HG03460 (cell line): ENCODE data around the gene LINGO1.

Source experiments
- ATAC-seq: cut with Tn5 transposase; IDR thresholded peaks from one replicate; pipeline ENCODE4 v1.9.1; 2021; ENCODE audit not compliant: unreplicated experiment

LINGO1 gene

DNA sequence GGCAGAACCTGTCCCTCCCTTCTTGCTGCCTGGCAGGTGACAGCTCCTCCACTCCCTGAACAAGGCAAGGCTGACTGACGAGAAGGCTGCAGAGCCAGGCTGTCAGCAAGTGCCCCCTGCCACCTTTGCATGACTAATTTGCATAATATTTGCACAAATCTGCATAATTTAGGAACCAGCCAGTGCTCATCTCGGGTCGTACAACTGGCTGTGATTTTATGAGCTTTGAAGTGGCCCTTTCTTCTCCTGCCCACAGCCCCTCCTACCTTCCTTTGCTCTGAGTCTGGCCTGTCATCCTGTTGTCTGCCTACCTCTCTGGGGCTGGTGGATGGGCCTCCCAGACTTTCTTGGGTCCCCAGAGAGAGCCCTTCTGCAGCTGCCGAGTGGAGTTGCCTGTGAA is 58.9 kb downstream of the LINGO1 start:
- ATAC-seq: no peak

DNA sequence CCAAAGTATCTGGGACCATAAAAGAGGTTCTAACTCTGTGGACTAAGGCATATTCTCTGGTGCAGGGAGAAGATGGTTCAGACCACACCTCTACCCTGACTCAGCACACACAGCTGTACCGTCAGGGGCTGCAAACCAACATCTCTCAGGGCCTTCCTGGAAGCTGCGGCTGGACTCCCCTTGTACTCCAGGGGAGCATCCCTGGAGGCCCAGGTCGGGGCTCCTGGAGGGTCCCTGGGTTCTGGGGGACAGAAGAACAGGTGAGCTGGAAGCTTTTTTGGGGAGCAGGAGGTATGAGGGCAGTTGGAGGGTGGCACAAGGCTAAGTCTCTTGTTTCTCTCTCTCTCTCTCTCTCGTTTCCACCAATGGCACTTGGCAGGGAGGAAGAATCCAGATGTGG is 60.5 kb downstream of the LINGO1 start:
- ATAC-seq: no peak

DNA sequence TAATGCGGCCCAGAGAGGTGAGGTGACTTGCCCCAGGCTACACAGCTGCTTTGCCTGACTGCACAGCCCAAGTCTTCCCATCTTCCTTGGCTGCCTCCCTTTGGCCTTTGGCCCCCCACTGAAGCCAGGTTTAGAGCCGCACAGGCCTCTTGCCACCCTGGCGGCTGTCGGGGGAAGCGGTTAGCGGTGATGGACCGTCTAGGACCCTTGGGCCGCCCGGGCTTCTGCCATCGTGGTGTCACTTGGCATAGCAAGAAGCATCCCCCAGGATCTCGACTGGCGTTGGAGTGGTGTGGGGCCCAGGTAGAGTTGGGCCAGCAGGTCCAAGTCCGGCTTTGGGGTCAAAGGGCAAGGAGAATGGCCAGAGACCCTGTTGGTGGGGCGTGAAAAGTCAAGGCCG is 61.0 kb downstream of the LINGO1 start:
- no peak for ATAC-seq

DNA sequence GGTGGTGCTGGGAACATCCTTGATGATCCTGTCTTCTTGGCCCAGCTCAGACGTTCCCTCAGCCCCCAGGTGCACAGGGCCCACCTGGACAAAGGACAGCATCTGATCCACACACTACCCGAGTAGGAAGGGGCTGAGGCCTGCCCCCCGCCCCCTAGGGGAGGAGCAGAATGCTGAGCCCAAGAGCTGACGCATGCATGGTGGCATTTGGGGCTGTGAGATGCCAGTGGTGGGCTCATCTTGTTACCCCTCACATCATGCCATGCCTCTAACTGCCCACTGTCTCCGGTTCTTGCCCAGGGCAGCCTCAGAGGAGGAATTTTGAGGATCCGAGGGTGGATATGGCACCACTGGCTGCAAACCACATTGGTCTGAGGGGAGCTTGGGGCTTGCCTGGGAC is 61.5 kb downstream of the LINGO1 start:
- no peak for ATAC-seq

DNA sequence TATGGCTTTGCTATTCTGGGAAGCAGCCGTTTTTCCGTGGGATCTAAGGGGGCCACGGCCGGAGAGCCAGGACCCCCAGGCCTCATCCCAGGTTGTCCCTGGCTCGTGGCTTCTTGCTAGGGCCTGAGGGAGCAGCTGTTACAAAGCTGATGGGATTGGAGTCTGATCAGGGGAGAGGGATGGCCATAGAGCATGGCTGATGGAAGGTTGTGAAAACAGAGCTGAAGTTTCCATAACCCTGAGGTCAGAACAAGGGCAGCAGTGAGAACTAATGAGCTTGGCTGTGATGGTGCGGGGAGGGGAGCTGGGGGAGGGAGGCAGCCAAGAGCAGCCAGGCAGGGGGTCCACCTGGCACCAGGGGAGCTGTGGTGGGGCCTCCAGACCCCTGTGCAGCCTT is 63.0 kb downstream of the LINGO1 start:
- no peak for ATAC-seq

DNA sequence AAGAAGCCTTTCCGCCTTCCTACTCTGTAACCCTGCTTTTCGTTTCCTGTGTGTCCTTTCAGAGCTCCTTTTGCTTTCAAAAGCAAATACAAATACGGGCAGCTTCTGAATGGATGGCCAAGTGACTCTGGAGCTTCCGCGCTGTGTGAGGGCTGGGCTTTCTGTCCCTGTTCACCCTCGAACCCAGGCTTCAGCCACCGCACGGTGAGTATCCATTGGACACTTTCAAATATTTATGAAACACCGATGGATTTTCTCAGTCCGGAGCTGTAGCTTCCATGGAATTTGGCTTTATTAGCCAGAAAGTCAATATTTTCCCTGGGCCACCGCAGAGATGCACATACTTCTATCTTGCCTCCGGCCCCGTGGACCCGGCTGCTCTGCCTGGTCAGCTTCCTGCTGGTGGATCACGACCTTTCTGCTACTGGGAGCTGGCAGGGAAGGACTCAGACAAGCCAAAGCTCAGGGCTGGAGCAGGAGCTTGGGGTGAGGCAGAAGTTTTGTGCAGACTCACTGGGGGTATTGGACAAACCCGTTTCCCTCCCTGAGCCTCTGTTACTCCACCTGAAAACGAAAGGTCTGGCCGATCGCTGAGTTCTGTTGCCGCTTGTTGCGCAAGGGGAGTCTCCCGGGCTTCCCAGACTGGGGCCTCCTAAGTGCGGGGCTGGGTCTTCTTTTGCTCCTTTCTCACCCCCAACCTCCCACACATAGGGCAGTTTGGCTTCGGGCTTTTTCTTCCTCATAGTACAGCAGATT is 63.6 kb downstream of the LINGO1 start:
- ATAC-seq: no peak

DNA sequence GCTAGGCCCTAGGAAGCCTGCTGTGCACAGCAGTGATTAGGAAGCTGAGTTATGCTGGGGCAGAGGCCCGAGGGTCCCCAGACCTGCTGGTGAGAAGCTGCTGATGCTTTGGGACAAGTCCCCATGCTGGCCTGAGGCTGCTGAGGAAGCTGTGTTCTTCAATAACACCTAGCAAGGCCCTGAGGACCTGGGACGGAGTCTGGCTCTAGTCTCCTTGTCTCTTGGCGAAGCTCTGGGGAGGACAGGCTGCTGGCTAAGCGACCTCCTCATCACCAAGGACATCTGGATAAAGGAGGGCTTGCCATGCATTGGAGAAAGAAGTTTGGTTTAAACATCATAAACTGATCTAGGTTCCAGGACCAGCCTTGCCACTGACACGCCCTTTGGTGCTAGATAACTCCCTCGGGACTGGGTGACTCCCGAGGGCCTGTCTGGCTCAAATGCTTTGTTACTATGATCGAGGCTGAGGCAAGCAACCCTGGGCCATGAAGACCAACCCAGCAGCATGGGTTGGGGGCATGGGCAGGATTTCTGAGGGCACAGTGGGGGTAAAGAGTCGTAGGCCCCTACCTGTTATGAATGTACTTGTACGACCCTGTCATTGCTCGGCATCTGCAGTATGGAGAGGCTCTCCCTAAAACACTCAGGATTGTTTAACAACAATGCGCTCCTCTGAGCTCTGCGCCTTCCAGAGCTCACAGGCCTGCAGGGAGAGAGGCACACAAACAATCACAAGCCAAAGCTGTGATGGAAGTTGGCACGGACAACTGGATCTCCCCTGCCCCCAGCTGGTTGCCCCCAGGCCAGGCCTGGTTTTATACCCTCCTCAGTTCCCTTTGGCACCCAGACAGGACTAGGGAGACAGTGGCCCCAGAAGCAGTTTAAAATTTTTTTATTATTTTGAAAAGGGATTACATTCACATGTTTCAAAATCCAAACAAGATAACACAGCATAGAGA is 64.4 kb downstream of the LINGO1 start:
- no peak for ATAC-seq

DNA sequence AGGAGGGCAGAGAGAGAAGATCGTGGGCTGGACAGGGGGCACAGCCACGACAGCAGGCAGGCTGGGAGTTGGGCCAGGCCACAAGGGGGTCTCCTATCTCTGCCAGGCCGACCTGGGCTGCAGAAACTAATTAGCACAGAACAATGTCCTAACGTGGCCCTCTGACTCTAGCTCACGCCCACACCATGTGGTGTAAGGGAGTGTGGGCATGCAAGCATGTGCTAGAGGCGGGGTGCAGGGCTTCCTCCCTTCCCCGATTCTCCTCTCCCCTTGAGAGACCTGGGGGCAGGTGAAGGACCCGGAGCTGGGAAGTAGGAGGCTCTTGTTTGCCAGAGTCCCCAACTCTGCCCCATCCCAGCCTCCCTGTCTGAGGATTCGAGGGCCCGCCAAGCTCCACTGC is 65.5 kb downstream of the LINGO1 start:
- no peak for ATAC-seq

DNA sequence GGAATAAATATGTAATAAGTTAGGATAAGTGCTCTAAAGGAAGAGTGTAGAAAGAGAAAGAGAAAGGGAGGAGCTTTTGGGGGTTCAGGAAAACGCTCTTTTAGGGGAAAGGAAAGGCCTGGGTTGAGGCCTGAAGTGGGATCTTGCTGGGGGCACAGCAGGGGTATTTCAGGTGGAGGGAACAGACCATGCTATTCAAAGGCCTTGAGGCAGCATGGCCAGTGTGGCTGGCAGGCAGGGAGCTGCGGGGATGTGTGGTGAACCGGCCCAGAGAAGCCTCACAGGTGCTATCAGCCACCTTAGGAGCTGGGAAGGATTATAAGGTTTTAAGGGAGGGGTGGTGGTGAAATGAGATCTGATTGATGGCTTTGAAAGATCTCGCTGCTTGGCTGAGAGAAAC is 66.6 kb downstream of the LINGO1 start:
- ATAC-seq: no peak

DNA sequence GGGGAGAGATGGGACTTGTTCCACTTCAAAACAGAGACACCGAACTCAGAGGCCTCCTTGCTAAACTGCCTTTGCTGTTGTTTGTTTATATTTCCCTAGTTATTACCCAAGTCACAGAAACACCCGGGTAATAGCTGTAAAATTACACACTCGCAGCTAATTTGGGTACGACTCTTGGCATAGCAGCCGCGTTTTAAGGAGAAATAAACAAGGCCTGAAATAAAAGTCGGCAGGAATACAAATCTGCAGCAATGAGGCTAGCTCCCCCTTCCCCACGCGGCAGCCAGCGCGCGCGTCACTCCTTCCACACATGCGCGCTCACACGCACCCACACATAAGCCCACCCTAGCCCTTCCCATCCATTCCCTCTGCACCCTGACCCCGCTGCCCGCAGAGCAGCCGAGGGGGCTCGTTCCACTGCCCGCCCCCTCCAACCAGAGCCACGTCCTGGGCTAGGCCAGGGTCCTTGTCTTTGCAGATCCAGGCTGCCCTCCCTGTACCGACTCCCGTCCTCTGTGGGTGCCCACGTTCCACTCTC is 67.3 kb downstream of the LINGO1 start:
- no peak for ATAC-seq

DNA sequence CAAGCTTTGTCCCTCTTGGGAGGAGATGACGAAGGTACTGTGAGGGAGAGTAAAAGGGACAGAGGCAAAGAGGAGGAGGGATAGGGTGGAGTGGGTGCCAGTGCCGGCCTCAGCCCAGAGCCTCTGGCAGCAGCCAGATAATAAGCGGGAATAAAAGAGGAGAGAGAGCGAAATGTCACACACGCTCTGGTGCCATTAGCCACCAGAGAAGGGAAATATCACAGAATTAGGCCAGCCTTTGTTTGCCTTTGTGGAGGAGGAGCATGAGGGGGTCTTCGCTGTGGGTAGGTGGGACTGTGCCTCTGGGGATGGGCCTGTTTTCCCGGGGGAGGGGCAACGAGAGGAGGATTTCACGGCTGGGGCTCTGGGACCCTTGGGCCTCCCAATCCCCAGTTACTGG is 67.8 kb downstream of the LINGO1 start:
- no peak for ATAC-seq

DNA sequence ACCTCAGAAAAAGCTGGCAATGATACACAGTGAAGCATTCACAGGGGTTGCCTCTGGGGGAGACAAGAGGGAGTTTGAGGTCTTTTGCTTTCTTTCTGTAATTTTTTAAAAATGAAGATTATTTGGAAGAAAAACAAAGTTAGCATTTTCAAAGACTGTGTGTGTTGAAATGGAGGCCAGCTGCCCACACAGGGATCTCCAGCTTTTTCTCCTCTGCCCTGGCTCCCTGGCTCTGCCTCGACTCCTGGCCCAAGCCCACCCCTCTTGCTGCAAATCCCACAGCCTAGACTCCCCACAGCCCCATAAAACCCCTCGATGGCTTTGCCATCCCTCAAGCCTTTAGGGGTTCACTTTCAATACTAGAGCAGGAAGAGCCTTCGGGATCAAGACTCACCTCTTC is 68.4 kb downstream of the LINGO1 start:
- ATAC-seq: no peak

DNA sequence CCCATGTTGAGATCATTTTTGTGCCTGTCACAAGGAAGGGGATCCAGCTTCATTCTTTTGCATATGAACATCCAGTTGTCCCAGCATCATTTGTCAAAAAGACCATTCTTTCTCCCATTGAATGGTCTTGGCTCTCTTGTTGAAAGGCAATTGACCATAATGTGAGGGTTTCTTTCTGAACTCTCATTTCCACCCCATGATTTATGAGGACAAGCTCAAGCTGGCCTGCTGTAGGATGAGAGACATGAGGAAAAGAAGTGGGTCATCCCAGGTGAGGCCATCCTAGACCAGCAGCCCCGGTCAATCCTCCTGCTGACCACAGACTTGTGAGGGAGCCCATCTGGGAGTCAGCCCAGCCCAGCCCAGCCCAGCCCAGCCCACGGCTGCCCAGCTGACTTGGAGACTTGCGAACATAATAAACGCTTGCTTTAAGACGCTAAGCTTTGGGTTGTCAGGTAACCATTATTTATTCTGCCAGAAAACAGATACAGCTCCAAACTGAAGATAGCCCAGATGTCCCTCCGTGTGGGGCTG is 69.0 kb downstream of the LINGO1 start:
- no peak for ATAC-seq
